ENCODE data around the gene TATDN3. TPM values are rescaled to one million over a fixed set of nuclear protein-coding genes. Genes with fewer than 3 reads are reported as not detected.
"Not testable (repeated sequence)": the region's sequence is repeated elsewhere in the genome, so short reads cannot be mapped to it uniquely, and the experiment has no call there.

Gene TATDN3, protein sequence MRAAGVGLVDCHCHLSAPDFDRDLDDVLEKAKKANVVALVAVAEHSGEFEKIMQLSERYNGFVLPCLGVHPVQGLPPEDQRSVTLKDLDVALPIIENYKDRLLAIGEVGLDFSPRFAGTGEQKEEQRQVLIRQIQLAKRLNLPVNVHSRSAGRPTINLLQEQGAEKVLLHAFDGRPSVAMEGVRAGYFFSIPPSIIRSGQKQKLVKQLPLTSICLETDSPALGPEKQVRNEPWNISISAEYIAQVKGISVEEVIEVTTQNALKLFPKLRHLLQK
- total RNA-seq: 14.4 and 17.3 TPM in 2 replicates

DNA sequence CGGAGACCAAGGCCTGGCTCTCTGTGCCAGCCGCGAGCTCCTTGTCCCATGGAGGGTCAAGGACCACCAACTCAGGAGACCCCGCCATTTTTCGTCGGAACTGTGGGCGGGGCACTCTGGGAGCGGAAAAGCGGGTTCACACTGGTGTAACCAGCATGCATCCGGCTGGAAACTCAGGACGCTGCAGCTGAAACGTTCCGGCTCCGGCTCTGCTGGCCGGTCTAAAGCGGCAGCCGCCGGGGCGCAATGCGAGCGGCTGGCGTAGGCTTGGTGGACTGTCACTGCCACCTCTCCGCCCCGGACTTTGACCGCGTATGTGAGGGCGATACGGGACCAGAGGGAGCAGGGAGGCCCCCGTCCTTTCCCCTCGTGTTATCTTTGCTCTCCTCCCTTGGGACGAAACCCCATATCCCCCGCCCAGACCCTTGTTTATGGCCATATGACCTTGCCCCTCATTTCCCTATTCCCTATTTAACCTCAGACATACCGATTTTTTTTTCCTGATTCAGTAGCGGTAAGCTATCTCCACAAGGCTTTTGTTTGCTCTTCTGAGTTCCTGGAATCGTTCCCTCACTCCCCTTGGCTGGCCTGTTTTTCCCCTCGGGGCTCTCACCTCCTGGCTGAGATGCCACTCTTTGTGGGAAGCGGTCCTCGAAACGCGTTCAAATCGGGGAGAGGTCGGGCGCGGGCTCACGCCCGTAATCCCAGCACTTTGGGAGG lies at the start of gene TATDN3, which contains the start of gene NSL1:
Gene TATDN3 (plus strand): TSS at position 219 of the 720 bp plus-strand sequence. CDS start 28 bp downstream, at position 247.
Gene NSL1 (minus strand): TSS at position 102 of the 720 bp plus-strand sequence. CDS start 14 bp downstream, at position 88.
- intact Hi-C loops (cut with micrococcal nuclease): loop anchor here (1.0 to 5.0 kb wide), 8 partner anchors 66 to 505 kb away; partner anchors contain the start of genes ANGEL2, ATF3, FLVCR1 and PACC1

DNA sequence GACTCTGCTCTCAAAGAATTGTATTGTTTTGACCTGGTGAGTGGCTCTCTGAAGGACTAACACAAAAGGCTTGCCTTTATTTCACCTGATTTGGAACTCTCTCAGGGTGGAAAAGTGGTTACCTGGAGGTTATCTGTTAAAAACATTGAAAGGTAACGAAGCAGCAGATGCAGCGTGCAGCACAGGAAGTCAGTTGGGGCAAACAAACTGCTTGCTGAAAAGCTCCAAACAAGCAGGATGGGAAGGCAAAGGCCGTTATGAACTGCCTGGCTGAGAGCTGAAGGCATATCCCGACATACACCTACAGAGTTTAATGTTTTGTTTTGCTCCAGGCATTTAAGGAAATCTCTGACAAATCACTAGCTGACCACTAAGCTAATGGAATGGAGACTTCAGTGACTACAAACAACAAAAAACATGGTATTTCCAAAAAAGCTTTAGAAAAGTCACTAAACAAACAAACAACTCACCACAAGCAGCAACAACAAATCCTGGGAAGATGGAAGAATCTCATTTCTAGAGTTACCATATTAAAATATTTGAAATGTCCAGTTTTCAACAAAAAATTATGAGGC lies 47.7 kb upstream of the TATDN3 start:
- intact Hi-C loops (cut with micrococcal nuclease): no loop called here

DNA sequence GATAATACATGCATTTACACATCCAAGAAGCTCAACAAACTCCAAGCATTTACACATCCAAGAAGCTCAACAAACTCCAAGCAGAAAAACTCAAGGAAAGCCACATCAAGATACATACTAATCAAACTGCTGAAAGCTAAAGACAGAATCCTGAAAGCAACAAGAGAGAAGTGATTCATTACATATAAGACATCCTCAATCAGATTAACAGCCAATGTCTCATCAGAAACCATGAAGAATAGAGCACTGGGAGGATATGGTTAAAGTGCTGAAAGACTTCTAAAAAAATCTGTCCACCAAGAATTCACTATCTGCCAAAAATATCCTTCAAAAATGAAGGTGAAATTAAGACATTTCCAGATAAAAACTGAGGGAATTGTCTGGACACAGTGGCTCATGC lies 46.4 kb upstream of the TATDN3 start:
- intact Hi-C loops (cut with micrococcal nuclease): no loop called here

DNA sequence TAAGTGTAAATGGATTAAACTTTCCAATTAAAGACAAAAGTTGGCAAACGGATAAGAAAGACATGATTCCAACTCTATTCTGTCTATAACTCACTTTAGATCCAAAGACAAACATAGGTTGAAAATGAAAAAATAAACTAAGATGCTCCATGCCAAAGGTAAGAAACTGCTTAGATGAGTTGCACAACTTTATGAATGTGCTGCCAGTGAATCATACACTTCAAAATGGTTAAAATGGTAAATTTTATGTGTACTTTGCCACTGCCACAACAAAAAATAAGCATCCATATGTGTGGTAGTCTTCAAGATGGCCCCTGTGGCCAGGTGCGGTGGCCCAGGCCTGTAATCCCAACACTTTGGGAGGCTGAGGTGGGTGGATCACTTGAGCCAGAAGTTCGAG lies 45.1 kb upstream of the TATDN3 start:
- intact Hi-C loops (cut with micrococcal nuclease): no loop called here

DNA sequence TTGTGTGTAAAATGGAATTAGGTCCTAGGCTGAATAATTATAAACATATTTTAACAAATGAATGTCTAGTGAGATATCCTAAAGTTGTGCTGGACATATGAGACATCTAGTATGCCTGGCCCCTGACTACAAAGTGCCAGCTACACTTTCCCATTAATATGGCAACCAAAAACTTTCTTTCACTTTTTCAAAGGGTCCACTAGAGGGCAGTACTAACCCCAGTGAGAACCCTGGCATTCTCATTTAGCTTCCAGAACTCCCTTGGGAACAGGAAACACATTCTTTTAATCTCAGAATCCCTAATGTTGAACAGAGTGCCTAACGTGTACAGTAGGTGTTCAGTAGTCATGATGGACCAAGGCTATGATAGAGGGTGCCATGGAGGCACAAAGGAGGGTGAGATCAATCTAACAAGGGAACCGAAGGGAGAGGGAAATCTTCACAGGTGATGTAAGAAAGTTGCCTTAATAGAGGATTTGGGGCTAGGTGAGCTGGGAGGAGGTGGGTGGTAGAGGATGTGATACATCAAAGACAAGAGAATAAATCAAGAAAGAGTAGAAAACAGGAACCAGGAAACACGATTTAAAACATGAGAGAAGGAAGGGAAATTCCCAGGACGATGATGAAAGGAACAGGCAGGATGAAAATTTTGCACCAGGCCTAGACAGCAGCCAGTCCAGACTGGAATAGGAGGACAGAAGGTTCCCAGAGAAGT lies 41.7 kb upstream of the TATDN3 start:
- intact Hi-C loops (cut with micrococcal nuclease): loop anchor here (5.0 kb wide), 1 partner anchor 48 kb away; no protein-coding TSS in a partner anchor

DNA sequence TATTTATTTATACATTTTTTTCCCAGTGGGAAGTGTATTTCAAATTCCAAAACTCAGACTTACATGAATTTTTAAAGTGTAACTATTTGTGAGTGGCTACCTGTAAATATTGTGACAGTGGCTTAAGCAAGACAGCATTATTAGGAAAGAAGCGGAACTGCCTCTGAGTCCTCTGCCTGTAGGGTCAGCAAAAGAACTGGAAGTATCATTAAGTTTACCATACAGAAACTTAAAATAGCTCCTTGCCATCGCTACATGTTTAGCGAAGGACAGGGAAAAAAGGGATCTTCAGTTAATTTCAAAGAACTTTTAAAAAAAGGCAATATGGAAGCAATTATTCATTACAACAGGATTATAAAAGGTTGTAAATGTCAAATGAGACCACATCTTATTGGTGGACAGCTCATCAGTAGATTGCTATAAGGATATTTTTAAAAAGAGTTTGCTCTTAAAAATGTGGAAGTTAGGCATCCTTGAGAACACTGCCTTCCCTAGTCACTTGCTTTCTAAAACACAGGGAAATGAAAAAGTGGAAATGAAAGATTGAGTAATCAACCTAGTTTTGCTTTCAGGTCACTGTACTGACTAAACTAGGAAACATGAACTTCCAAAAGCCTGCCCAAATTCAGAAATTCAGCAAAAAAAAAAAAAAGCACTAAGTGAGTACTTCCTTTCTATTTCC lies 39.3 kb upstream of the TATDN3 start:
- intact Hi-C loops (cut with micrococcal nuclease): loop anchor here (2.0 to 5.0 kb wide), 2 partner anchors 14 to 50 kb away; no protein-coding TSS in a partner anchor

DNA sequence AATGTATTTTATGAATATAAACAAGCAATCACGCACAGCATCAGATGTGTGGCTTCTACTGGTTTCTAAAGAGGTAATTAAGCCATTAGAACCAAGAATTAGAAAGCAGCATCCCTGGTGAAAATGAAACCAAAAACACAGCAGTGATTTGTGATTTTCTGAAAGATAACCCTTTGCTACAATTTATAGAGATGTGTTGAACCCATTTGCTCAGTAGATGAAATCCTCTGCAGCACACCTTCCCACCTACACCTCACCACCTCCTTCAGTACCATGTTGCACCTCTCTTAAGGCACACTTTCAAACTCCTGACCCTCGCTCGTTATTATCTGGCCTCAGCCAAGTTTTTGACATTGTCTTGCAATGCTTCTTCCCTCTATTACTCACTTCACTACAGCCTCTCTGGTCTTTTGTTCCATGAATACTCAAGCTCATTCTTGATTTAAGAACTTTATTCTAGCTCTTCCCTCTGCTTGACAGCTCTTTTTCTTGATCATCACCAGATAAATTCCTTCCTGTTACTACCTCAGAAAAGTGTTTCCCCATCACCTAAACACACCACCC lies 38.7 kb upstream of the TATDN3 start:
- intact Hi-C loops (cut with micrococcal nuclease): loop anchor here (2.0 to 5.0 kb wide), 2 partner anchors 14 to 51 kb away; no protein-coding TSS in a partner anchor

DNA sequence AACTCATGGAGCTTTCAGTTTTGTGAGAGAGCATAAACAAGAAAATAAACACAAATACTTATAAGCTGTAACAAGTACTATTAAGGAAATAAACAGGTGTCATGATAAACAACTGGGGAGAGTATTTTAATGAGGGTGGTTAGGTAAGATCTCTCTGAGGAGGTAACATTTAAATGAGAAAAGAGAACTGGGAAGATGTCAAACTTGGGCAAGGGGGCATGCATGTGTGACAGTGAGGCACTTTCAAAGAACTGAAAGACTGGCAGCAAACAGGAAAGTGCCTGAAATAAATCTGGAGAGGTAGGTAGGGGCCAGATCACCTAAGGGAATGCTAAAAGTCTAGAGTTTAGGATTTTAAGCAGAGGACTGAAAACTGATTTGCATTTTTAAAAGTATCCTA lies 37.9 kb upstream of the TATDN3 start:
- intact Hi-C loops (cut with micrococcal nuclease): loop anchor here (2.0 to 5.0 kb wide), 2 partner anchors 15 to 51 kb away; no protein-coding TSS in a partner anchor

DNA sequence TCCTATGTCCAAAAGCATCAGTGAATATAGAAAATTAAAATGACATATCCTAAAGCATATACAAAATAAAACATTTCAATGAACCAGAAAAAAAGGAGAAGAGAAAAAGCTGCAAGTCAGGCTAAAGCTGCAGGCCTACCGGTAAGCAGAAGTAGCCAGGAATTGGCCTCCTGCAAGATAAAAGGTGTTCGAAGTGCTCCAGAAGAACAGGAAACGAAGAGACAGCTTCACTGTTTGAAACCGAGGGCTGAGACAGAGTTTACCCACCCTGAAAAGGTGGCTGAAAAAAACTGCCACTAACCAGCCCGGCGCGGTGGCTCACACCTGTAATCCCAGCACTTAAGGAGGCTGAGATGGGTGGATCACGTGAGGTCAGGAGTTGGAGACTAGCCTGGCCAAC lies 37.5 kb upstream of the TATDN3 start:
- intact Hi-C loops (cut with micrococcal nuclease): loop anchor here (5.0 kb wide), 1 partner anchor 52 kb away; no protein-coding TSS in a partner anchor

DNA sequence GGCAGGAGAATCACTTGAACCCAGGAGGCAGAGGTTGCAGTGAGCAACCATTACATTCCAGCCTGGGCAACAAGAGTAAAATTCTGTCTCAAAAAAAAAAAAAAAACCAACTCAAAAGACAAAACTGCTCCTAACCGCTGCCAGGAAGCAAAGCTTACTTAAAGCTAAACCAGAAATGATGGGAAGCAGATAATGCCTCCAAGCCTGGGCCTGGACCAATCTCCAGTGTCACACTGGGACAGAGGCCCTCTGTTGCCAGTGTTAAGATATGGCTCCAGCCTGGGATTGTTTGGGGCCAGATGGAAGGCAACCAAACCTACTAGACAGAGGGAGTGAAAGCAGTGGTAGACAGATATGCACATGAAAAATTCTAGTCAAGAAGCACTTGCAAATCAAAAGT lies 37.0 kb upstream of the TATDN3 start:
- intact Hi-C loops (cut with micrococcal nuclease): loop anchor here (5.0 kb wide), 1 partner anchor 52 kb away; no protein-coding TSS in a partner anchor

DNA sequence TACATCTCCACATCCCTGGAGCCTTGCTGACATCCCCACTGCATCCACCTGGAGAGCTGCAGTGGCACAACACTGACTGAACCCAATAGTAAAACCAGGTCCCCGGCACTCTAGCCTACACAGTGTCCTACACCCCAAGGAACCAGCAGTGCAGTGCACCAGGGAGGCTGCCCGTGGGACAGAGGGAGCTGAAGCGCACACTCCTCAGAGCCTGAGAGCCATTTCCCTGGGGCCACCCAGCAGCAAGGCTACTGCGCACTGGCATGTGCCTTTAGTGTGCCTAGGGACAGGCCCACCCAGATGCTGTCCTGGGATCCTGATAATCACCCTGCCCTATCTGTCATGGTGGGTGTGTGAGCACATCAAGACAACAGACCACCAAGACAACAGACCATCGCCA lies 32.0 kb upstream of the TATDN3 start:
- intact Hi-C loops (cut with micrococcal nuclease): no loop called here

DNA sequence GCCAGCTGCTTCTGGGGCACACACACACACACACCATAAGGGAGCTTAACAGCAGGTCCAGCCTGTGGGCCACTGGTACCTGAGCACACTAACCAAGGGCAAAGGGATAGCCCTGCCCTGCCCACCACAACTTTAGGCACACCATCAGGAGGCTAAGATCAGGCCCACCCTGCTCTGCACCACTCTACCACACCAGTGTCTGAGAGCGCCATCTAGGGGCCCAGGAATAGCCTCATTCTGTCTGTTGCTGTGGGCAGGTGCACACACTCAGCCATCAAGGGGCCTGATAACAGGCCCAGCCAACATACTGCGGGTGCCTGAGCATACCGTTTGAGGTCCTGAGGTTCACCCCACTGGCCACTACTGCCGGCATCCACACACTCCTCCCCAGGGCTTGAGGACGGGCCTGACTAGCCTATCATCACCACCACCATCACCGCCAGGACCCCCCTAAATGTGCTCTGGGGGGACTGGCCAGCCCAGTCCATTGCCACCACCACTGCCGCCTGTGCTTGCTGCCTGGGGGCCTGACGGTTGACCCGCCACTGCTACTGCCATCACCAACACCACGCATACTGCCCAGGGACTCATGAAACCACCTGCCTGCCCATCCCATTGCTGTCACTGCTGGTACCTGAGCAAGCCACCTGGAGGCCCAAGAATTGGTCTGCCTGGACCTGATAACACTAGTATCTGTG lies 31.4 kb upstream of the TATDN3 start:
- intact Hi-C loops (cut with micrococcal nuclease): no loop called here

DNA sequence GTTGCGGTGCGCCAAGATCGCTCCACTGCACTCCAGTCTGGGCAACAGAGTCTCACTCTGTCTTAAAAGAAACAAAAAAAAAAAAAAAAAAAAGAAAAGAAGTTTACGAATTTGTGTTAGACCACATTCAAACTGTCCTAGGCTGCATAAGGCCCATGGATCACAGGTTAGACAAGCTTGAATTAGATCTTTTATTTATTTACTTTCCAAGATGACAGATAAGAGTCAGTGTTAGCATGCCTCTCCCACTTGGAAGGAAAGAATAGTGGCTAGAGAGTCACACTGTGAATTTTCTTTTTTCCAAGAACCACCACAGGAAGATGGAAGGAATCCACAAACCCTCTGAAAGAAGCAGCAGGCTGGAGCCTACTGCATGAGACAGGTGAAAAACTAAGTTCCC lies 29.5 kb upstream of the TATDN3 start:
- intact Hi-C loops (cut with micrococcal nuclease): no loop called here

DNA sequence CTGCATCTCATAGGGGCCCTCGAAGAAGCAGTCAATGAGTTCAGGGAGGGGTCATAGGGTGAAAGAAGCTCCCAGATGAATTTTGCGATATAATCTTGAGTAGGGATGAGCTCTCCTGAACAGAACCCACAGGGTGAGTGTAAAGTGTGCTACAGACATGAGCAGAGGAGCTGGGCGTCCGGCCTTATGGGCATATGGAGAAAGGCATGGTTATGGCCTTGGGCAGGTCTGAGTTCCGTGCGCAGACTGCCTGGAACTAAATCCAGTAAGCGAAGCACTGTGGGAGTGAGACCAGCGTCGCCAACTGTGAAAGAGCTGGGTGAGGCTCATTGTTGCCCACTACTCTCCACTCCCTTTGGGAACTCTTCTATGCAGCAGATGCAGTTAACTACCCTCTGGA lies 28.9 kb upstream of the TATDN3 start:
- intact Hi-C loops (cut with micrococcal nuclease): no loop called here

DNA sequence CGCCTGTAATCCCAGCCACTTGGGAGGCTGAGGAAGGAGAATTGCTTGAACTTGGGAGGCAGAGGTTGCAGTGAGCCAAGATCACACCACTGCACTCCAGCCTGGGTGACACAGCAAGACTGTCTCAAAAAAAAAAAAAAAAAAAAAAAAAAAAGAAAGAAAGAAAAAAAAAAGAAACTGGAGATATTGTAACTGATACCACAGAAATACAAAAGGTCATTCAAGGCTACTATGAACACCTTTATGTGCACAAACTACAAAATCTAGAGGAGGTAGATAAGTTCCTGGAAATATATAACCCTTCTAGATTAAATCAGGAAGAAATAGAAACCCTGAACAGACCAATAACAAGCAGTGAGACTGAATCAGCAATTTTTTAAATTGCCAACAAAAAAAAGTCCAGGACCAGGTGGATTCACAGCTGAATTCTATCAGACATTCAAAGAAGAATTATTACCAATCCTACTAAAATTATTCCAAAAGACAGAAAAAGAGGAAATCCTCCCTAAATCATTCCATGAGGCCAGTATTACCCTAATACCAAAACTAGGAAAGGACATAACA lies 26.9 kb upstream of the TATDN3 start:
- intact Hi-C loops (cut with micrococcal nuclease): not testable (repeated sequence)

DNA sequence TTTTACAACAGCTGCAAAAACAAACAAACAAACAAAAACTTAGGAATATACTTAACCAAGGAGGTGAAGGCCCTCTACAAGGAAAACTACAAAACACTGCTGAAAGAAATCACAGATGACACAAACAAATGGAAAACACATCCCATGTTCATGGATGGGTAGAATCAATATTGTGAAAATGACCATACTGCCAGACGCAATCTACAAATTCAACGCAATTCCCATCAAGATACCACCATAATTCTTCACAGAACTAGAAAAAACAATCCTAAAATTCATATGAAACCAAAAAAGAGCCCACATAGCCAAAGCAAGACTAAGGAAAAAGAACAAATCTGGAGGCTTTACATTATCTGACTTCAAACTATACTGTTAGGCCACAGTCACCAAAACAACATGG lies 24.9 kb upstream of the TATDN3 start:
- intact Hi-C loops (cut with micrococcal nuclease): not testable (repeated sequence)

DNA sequence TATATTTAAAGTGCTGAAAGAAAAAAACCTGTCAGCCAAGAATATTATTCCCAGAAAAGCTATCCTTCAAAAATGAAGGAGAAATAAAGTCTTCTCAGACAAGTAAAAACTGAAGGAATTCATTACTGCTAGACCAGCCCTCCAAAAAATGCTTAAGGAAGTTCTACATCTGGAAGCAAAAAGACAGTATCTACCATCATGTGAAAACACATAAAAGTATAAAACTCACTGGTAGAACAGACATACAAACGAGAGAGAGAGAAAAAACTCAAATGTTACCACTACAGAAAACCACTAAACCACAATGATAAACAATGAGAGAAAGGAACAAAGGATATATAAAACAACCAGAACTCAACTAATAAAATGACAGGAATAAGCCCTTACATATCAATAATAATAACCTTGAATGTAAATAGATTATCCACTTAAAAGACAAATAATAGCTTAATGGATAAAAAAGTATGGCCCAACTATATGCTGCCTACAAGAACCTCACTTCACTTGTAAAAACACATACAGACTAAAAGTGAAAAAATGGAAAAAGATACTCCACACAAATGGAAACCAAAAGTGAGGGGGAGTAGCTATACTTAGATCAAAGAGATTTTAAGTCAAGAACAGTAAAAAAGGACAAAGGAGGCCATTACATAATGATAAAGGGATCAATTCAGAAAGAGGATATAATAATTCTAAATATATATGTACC lies 22.1 kb upstream of the TATDN3 start:
- intact Hi-C loops (cut with micrococcal nuclease): no loop called here

DNA sequence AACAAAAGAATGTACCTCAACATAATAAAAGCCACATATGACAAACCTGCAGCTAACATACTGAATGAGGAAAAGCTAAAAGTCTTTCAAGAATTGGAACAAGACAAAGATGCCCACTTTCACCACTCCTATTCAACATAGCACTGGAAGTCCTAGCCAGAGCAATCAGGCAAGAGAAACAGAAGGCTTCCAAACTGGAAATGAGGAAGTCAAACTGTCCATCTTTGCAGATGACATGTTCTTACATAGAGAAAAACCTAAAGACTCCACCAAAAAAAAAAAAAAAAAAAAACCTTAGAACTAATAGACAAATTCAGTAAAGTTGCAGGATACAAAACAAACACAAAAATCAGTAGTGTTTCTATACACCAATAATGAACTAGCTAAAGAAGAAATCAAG lies 20.4 kb upstream of the TATDN3 start:
- intact Hi-C loops (cut with micrococcal nuclease): no loop called here

DNA sequence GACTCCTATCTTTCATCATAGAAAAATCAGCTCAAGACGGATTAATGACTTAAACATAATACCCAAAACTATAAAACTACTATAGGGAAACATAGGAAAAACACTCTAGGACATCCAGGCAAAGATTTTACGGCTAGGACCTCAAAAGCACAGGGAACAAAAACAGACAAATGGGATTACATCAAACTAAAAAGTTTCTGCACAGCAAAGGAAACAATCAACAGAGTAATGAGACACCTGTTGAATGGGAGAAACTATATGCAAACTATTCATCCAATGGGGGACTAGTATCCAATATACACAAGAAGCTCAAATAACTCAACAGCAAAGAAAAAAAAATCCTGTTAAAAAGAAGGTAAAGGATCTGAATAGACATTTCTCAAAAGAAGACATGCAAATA lies 18.7 kb upstream of the TATDN3 start:
- intact Hi-C loops (cut with micrococcal nuclease): no loop called here
